SK-N-SH treated with all-trans-retinoic acid at 6 μM for 48 hours (cell line): Measurements from ENCODE around the gene CHRNA4.

Experiments
- ATAC-seq: fragments of 200-7000 bp; cut with Tn5 transposase; 3 replicates; pipeline ENCODE4 v1.9.1; 2020; ENCODE audit warnings: mild to moderate bottlenecking, moderate library complexity
- ARNTL ChIP-seq: fragments of 450-650 bp; formaldehyde crosslinking; IDR thresholded peaks from 2 replicates; pipeline ENCODE4 v1.5.0; 2020; ENCODE audit warnings: low read depth, mild to moderate bottlenecking, moderate library complexity, borderline replicate concordance
- BACH2 ChIP-seq: fragments of 250-450 bp; sonication (Bioruptor Pico); IDR thresholded peaks from 2 replicates; pipeline ENCODE4 v1.9.0; 2021; ENCODE audit warnings: mild to moderate bottlenecking, borderline replicate concordance
- CSDC2 ChIP-seq: fragments of 250-450 bp; sonication (Bioruptor Pico); IDR thresholded peaks from 2 replicates; pipeline ENCODE4 v1.5.0; 2020; ENCODE audit warnings: mild to moderate bottlenecking, moderate library complexity
- ESRRG ChIP-seq: fragments of 250-450 bp; sonication (Bioruptor Pico); IDR thresholded peaks from 2 replicates; pipeline ENCODE4 v1.6.1; 2021; ENCODE audit warnings: mild to moderate bottlenecking
- GLIS3 ChIP-seq: fragments of 250-450 bp; sonication (Bioruptor Pico); IDR thresholded peaks from 2 replicates; pipeline ENCODE4 v1.5.0; 2020; ENCODE audit warnings: mild to moderate bottlenecking, moderate library complexity
- ISL1 ChIP-seq: fragments of 250-450 bp; sonication (Bioruptor Pico); IDR thresholded peaks from 2 replicates; pipeline ENCODE4 v2.1.2; 2022; ENCODE audit warnings: mild to moderate bottlenecking, moderate library complexity
- OSR1 ChIP-seq: fragments of 250-450 bp; sonication (Bioruptor Pico); IDR thresholded peaks from 2 replicates; pipeline ENCODE4 v1.8.0; 2022; ENCODE audit warnings: moderate library complexity, mild to moderate bottlenecking, inconsistent platforms
- PPARA ChIP-seq: fragments of 250-450 bp; sonication (Bioruptor Pico); IDR thresholded peaks from 2 replicates; pipeline ENCODE4 v1.5.0; 2020; ENCODE audit warnings: mild to moderate bottlenecking, borderline replicate concordance
- RARB ChIP-seq: fragments of 250-450 bp; sonication (Bioruptor Pico); IDR thresholded peaks from 2 replicates; pipeline ENCODE4 v1.8.0; 2021; ENCODE audit warnings: mild to moderate bottlenecking, moderate library complexity
- TCF4 ChIP-seq: fragments of 250-450 bp; sonication (Bioruptor Pico); IDR thresholded peaks from 2 replicates; pipeline ENCODE4 v1.8.0; 2021; ENCODE audit warnings: mild to moderate bottlenecking, moderate library complexity, borderline replicate concordance
- TOX ChIP-seq: fragments of 250-450 bp; sonication (Bioruptor Pico); IDR thresholded peaks from 2 replicates; pipeline ENCODE4 v1.8.0; 2021; ENCODE audit warnings: mild to moderate bottlenecking, moderate library complexity, borderline replicate concordance
- ZC3H10 ChIP-seq: fragments of 250-450 bp; sonication (Bioruptor Pico); IDR thresholded peaks from 2 replicates; pipeline ENCODE4 v1.5.1; 2021; ENCODE audit warnings: mild to moderate bottlenecking, moderate library complexity
- ZFP3 ChIP-seq: fragments of 250-450 bp; sonication (Bioruptor Pico); IDR thresholded peaks from 2 replicates; pipeline ENCODE4 v1.5.0; 2020; ENCODE audit warnings: mild to moderate bottlenecking, moderate library complexity
- ZFP30 ChIP-seq: fragments of 450-650 bp; formaldehyde crosslinking; IDR thresholded peaks from 2 replicates; pipeline ENCODE4 v1.5.0; 2022; ENCODE audit warnings: mild to moderate bottlenecking, moderate library complexity
- ZNF565 ChIP-seq: fragments of 450-650 bp; formaldehyde crosslinking; conservative IDR thresholded peaks from 2 replicates; pipeline ENCODE4 v1.5.0; 2020; ENCODE audit warnings: low read depth, mild to moderate bottlenecking, moderate library complexity
- ZNF70 ChIP-seq: fragments of 450-650 bp; formaldehyde crosslinking; IDR thresholded peaks from 2 replicates; pipeline ENCODE4 v1.5.0; 2020; ENCODE audit warnings: mild to moderate bottlenecking, moderate library complexity
- ZNF8 ChIP-seq: fragments of 450-650 bp; formaldehyde crosslinking; IDR thresholded peaks from 2 replicates; pipeline ENCODE4 v1.5.0; 2020; ENCODE audit warnings: mild to moderate bottlenecking, moderate library complexity
- TF ChIP-seq, protein P1 (sequence below): fragments of 250-450 bp; sonication (Bioruptor Pico); IDR thresholded peaks from 2 replicates; pipeline ENCODE4 v1.8.0; 2021; ENCODE audit warnings: low read depth, mild to moderate bottlenecking, moderate library complexity, borderline replicate concordance
- TF ChIP-seq, protein P2 (sequence below): fragments of 250-450 bp; sonication (Bioruptor Pico); IDR thresholded peaks from 2 replicates; pipeline ENCODE4 v1.5.0; 2020; ENCODE audit warnings: mild to moderate bottlenecking, moderate library complexity
- TF ChIP-seq, protein P3 (sequence below): fragments of 250-450 bp; sonication (Bioruptor Pico); IDR thresholded peaks from 2 replicates; pipeline ENCODE4 v1.8.0; 2020; ENCODE audit warnings: mild to moderate bottlenecking, moderate library complexity, borderline replicate concordance
- TF ChIP-seq, protein P4 (sequence below): fragments of 250-450 bp; sonication (Bioruptor Pico); IDR thresholded peaks from 2 replicates; pipeline ENCODE4 v1.5.1; 2021; ENCODE audit warnings: mild to moderate bottlenecking, moderate library complexity
- TF ChIP-seq, protein P5 (sequence below): fragments of 250-450 bp; sonication (Bioruptor Pico); IDR thresholded peaks from 2 replicates; pipeline ENCODE4 v1.5.1; 2020; ENCODE audit warnings: low read depth, mild to moderate bottlenecking, moderate library complexity

The CHRNA4 gene

DNA sequence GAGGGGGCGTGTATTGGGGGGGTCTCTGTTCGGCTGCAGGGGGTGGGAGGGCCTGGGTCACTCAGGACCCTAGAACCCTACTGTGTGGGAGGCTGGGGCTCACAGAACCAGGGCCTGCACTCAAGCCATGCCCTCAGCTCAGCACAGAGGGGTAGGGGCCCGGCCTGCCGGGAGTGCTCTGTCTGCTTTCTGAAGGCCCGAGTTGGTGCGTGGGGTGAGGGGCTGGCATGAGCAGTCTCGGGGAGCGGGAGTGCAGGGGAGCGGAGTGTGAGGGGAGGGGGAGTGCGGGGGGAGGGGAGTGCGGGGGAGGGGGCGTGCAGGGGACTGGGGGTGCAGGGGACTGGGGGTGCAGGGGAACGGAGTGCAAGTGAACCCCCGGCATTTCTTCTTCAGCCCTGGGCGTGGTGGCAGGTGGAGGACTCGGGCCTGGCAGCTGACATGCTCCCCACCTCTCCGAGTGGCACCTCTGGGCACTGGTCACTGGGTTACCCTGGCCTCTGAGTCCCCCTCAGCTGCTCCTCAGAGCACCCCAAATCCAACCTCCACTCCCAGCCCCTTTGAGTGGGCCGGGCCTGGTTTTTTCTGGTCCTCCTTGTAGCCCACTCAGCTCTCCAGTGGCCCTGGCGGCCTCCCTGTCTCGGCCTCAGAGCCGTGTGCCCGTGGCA, 67.1 kb downstream of the CHRNA4 start:
- ATAC-seq = no peak
- TF ChIP-seq ZNF8 (CRISPR knock-in tag) = no peak
- no peak for TF ChIP-seq ZNF70
- TF ChIP-seq, protein P1, sequence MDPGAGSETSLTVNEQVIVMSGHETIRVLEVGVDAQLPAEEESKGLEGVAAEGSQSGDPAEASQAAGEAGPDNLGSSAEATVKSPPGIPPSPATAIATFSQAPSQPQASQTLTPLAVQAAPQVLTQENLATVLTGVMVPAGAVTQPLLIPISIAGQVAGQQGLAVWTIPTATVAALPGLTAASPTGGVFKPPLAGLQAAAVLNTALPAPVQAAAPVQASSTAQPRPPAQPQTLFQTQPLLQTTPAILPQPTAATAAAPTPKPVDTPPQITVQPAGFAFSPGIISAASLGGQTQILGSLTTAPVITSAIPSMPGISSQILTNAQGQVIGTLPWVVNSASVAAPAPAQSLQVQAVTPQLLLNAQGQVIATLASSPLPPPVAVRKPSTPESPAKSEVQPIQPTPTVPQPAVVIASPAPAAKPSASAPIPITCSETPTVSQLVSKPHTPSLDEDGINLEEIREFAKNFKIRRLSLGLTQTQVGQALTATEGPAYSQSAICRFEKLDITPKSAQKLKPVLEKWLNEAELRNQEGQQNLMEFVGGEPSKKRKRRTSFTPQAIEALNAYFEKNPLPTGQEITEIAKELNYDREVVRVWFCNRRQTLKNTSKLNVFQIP (CRISPR knock-in tag) = no peak
- TF ChIP-seq, protein P2, sequence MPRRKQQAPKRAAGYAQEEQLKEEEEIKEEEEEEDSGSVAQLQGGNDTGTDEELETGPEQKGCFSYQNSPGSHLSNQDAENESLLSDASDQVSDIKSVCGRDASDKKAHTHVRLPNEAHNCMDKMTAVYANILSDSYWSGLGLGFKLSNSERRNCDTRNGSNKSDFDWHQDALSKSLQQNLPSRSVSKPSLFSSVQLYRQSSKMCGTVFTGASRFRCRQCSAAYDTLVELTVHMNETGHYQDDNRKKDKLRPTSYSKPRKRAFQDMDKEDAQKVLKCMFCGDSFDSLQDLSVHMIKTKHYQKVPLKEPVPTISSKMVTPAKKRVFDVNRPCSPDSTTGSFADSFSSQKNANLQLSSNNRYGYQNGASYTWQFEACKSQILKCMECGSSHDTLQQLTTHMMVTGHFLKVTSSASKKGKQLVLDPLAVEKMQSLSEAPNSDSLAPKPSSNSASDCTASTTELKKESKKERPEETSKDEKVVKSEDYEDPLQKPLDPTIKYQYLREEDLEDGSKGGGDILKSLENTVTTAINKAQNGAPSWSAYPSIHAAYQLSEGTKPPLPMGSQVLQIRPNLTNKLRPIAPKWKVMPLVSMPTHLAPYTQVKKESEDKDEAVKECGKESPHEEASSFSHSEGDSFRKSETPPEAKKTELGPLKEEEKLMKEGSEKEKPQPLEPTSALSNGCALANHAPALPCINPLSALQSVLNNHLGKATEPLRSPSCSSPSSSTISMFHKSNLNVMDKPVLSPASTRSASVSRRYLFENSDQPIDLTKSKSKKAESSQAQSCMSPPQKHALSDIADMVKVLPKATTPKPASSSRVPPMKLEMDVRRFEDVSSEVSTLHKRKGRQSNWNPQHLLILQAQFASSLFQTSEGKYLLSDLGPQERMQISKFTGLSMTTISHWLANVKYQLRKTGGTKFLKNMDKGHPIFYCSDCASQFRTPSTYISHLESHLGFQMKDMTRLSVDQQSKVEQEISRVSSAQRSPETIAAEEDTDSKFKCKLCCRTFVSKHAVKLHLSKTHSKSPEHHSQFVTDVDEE (CRISPR knock-in tag) = no peak
- no peak for TF ChIP-seq ARNTL
- TF ChIP-seq PPARA (CRISPR knock-in tag) = no peak
- no peak for TF ChIP-seq BACH2 (CRISPR knock-in tag)
- no peak for TF ChIP-seq ISL1
- no peak for TF ChIP-seq TOX (CRISPR knock-in tag)
- no peak for TF ChIP-seq ZNF565 (CRISPR knock-in tag)
- no peak for TF ChIP-seq ZFP30 (CRISPR knock-in tag)
- no peak for TF ChIP-seq ESRRG (CRISPR knock-in tag)
- TF ChIP-seq ZC3H10 (CRISPR knock-in tag) = no peak

DNA sequence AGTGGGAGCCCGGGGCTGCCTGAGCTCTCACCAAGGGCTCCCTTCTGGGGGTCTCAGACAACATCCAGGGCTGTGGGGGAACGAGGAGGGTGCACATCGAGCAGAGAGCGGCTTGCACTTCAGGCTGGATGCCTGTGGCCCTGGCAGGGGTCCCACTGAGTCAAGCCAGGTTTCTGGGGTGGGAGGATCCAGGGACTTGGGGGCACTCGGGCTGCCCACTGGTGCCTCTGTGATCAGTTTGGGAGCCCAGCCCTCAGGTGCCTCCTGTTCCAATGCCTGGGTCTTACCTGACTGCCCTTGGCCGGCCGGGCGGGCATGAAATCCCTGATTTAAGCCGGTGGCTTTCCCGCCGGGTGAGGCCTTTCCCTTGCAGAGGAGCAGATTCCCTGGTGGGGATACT, 67.7 kb downstream of the CHRNA4 start:
- no peak for ATAC-seq
- TF ChIP-seq CSDC2 (CRISPR knock-in tag) = no peak
- TF ChIP-seq, protein P3, sequence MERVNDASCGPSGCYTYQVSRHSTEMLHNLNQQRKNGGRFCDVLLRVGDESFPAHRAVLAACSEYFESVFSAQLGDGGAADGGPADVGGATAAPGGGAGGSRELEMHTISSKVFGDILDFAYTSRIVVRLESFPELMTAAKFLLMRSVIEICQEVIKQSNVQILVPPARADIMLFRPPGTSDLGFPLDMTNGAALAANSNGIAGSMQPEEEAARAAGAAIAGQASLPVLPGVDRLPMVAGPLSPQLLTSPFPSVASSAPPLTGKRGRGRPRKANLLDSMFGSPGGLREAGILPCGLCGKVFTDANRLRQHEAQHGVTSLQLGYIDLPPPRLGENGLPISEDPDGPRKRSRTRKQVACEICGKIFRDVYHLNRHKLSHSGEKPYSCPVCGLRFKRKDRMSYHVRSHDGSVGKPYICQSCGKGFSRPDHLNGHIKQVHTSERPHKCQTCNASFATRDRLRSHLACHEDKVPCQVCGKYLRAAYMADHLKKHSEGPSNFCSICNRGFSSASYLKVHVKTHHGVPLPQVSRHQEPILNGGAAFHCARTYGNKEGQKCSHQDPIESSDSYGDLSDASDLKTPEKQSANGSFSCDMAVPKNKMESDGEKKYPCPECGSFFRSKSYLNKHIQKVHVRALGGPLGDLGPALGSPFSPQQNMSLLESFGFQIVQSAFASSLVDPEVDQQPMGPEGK (CRISPR knock-in tag) = no peak
- no peak for TF ChIP-seq ZFP3 (CRISPR knock-in tag)
- TF ChIP-seq OSR1 (CRISPR knock-in tag) = no peak
- TF ChIP-seq PPARA (CRISPR knock-in tag) = no peak
- TF ChIP-seq ESRRG (CRISPR knock-in tag) = no peak
- no peak for TF ChIP-seq ZC3H10 (CRISPR knock-in tag)
- TF ChIP-seq, protein P4, sequence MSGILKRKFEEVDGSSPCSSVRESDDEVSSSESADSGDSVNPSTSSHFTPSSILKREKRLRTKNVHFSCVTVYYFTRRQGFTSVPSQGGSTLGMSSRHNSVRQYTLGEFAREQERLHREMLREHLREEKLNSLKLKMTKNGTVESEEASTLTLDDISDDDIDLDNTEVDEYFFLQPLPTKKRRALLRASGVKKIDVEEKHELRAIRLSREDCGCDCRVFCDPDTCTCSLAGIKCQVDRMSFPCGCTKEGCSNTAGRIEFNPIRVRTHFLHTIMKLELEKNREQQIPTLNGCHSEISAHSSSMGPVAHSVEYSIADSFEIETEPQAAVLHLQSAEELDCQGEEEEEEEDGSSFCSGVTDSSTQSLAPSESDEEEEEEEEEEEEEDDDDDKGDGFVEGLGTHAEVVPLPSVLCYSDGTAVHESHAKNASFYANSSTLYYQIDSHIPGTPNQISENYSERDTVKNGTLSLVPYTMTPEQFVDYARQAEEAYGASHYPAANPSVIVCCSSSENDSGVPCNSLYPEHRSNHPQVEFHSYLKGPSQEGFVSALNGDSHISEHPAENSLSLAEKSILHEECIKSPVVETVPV = no peak
- no peak for TF ChIP-seq TOX (CRISPR knock-in tag)
- no peak for TF ChIP-seq GLIS3 (CRISPR knock-in tag)
- TF ChIP-seq, protein P1 (CRISPR knock-in tag) = no peak
- TF ChIP-seq ZNF8 (CRISPR knock-in tag) = no peak
- no peak for TF ChIP-seq ZNF70
- TF ChIP-seq ZNF565 (CRISPR knock-in tag) = no peak
- no peak for TF ChIP-seq TCF4
- TF ChIP-seq RARB (CRISPR knock-in tag) = no peak
- TF ChIP-seq, protein P5, sequence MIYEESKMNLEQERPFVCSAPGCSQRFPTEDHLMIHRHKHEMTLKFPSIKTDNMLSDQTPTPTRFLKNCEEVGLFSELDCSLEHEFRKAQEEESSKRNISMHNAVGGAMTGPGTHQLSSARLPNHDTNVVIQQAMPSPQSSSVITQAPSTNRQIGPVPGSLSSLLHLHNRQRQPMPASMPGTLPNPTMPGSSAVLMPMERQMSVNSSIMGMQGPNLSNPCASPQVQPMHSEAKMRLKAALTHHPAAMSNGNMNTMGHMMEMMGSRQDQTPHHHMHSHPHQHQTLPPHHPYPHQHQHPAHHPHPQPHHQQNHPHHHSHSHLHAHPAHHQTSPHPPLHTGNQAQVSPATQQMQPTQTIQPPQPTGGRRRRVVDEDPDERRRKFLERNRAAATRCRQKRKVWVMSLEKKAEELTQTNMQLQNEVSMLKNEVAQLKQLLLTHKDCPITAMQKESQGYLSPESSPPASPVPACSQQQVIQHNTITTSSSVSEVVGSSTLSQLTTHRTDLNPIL = no peak
